ENCODE results near the gene KIF3A.

- TF ChIP-seq SIN3A (conservative IDR thresholded peaks at IDR 0.05 in 1 of 2, IDR thresholded peaks at IDR 0.05 in 1 of 2; ENCODE audit: low read depth in 1 of 2, low read length in 2 of 2) (no peak), JUND (IDR thresholded peaks at IDR 0.05; ENCODE audit: low read length) (no peak), RFX5 (IDR thresholded peaks at IDR 0.05; ENCODE audit: borderline replicate concordance, low read depth, low read length) (no peak), SP1 (IDR thresholded peaks at IDR 0.05; ENCODE audit: low read depth, low read length) (no peak), CTCF (IDR thresholded peaks at IDR 0.05; ENCODE audit: control extremely low read depth in 1 of 3, insufficient read depth in 1 of 3, low read depth in 1 of 3, low read length in 3 of 3) (no peak), BACH1 (IDR thresholded peaks at IDR 0.05; ENCODE audit: low read length) (no peak), USF2 (IDR thresholded peaks at IDR 0.05; ENCODE audit: low read length) (no peak), KDM1A (IDR thresholded peaks at IDR 0.05; ENCODE audit: borderline replicate concordance, low read length) (no peak), RBBP5 (IDR thresholded peaks at IDR 0.05; ENCODE audit: borderline replicate concordance, low read depth, low read length) (no peak)
Observed at GRCh38 chr5:132658381-132659302, 78.7 kb downstream of the KIF3A start.
